HepG2 (cell line): ENCODE results near the gene ALDH16A1. TPM values are rescaled to one million over a fixed set of nuclear protein-coding genes. Genes with fewer than 3 reads are reported as not detected.
A peak's percentile ranks its signal among the peaks of the same experiment; 100 is the strongest.

Source experiments
- GATAD1 ChIP-seq: IDR thresholded peaks from 2 replicates; pipeline ENCODE4 v1.6.1; 2016; ENCODE audit warnings: missing genetic modification reagents, missing compliant biosample characterization
- HDAC1 ChIP-seq: sonication (generic); formaldehyde crosslinking; IDR thresholded peaks from 2 replicates; pipeline ENCODE4 v1.5.1; 2020; ENCODE audit warnings: mild to moderate bottlenecking, missing genetic modification reagents
- ISL2 ChIP-seq: sonication (generic); formaldehyde crosslinking; IDR thresholded peaks from 2 replicates; pipeline ENCODE4 v1.5.0; 2020; ENCODE audit warnings: missing genetic modification reagents
- KLF15 ChIP-seq: sonication (generic); formaldehyde crosslinking; IDR thresholded peaks from 2 replicates; pipeline ENCODE4 v1.8.1; 2023; ENCODE audit warnings: borderline replicate concordance, mild to moderate bottlenecking, inconsistent platforms, missing genetic modification reagents, mixed read lengths
- MAZ ChIP-seq, 2 experiments: sonication (generic) in 1 of 2; formaldehyde crosslinking in 1 of 2; IDR thresholded peaks; 2 replicates each; pipeline versions ENCODE4 v1.5.0 to v1.6.1; 2012 to 2020; ENCODE audit warnings: low read depth in 2 of 2, mild to moderate bottlenecking in 2 of 2, borderline replicate concordance in 1 of 2, improper control_type of control experiment in 1 of 2, low read length in 1 of 2, missing genetic modification reagents in 1 of 2, moderate library complexity in 1 of 2
- MEIS2 ChIP-seq: sonication (generic); formaldehyde crosslinking; IDR thresholded peaks from 2 replicates; pipeline ENCODE4 v1.9.0; 2021; ENCODE audit warnings: mild to moderate bottlenecking, missing genetic modification reagents
- MNT ChIP-seq: fragments of 450-650 bp; IDR thresholded peaks from 2 replicates; pipeline ENCODE4 v1.6.1; 2016
- SP1 ChIP-seq, 2 experiments: fragments of 450-650 bp in 1 of 2; sonication (generic) in 1 of 2; formaldehyde crosslinking in 1 of 2; IDR thresholded peaks; 2 replicates each; pipeline versions ENCODE4 v1.4.0 to v1.6.1; 2016 to 2020; ENCODE audit warnings: missing genetic modification reagents in 1 of 2
- TAF15 ChIP-seq: fragments of 200-400 bp; formaldehyde crosslinking; IDR thresholded peaks from one replicate; pipeline ENCODE4 v1.6.1; 2018; ENCODE audit warnings: mild to moderate bottlenecking, low read depth, low read length; ENCODE audit not compliant: poor library complexity, severe bottlenecking
- TFE3 ChIP-seq: IDR thresholded peaks from 2 replicates; pipeline ENCODE4 v1.6.1; 2016
- TRIM22 ChIP-seq: fragments of 450-650 bp; IDR thresholded peaks from 2 replicates; pipeline ENCODE4 v1.6.1; 2017
- YEATS2 ChIP-seq: sonication (generic); formaldehyde crosslinking; IDR thresholded peaks from 2 replicates; pipeline ENCODE4 v1.4.0; 2020; ENCODE audit warnings: missing genetic modification reagents, borderline replicate concordance
- ZBTB25 ChIP-seq: IDR thresholded peaks from 2 replicates; pipeline ENCODE4 v1.6.1; 2018; ENCODE audit warnings: missing genetic modification reagents
- ZFAT ChIP-seq: sonication (generic); formaldehyde crosslinking; conservative IDR thresholded peaks from 2 replicates; pipeline ENCODE4 v1.8.1; 2023; ENCODE audit warnings: missing genetic modification reagents, inconsistent platforms
- ZNF30 ChIP-seq: sonication (generic); formaldehyde crosslinking; IDR thresholded peaks from 2 replicates; pipeline ENCODE4 v1.5.0; 2020; ENCODE audit warnings: mild to moderate bottlenecking, missing genetic modification reagents
- ZNF34 ChIP-seq: sonication (generic); formaldehyde crosslinking; IDR thresholded peaks from 2 replicates; pipeline ENCODE4 v1.4.0; 2020; ENCODE audit warnings: mild to moderate bottlenecking, missing genetic modification reagents, borderline replicate concordance
- ZNF484 ChIP-seq: sonication (generic); formaldehyde crosslinking; IDR thresholded peaks from 2 replicates; pipeline ENCODE4 v1.5.1; 2020; ENCODE audit warnings: mild to moderate bottlenecking, low read depth, missing genetic modification reagents, borderline replicate concordance
- ZNF496 ChIP-seq: sonication (generic); formaldehyde crosslinking; IDR thresholded peaks from 2 replicates; pipeline ENCODE4 v1.8.1; 2023; ENCODE audit warnings: mild to moderate bottlenecking, moderate library complexity, missing genetic modification reagents; ENCODE audit not compliant: insufficient replicate concordance
- ZNF607 ChIP-seq: sonication (generic); formaldehyde crosslinking; IDR thresholded peaks from 2 replicates; pipeline ENCODE4 v1.5.1; 2020; ENCODE audit warnings: missing genetic modification reagents, mild to moderate bottlenecking, borderline replicate concordance
- ZNF737 ChIP-seq: sonication (generic); formaldehyde crosslinking; IDR thresholded peaks from 2 replicates; pipeline ENCODE4 v1.5.0; 2020; ENCODE audit warnings: missing genetic modification reagents, mild to moderate bottlenecking, borderline replicate concordance
- ZNF776 ChIP-seq: sonication (generic); formaldehyde crosslinking; IDR thresholded peaks from 2 replicates; pipeline ENCODE4 v1.4.0; 2020; ENCODE audit warnings: mild to moderate bottlenecking, missing genetic modification reagents
- ZNF788 ChIP-seq: sonication (generic); formaldehyde crosslinking; IDR thresholded peaks from 2 replicates; pipeline ENCODE4 v1.5.0; 2020; ENCODE audit warnings: mild to moderate bottlenecking, missing genetic modification reagents, borderline replicate concordance
- ZNF83 ChIP-seq: sonication (generic); formaldehyde crosslinking; IDR thresholded peaks from 2 replicates; pipeline ENCODE4 v1.4.0; 2020; ENCODE audit warnings: missing genetic modification reagents, mild to moderate bottlenecking, borderline replicate concordance
- ZSCAN9 ChIP-seq: IDR thresholded peaks from 2 replicates; pipeline ENCODE4 v1.6.1; 2016; ENCODE audit warnings: borderline replicate concordance
- polyA plus RNA-seq, 8 experiments: library from polyadenylated mRNA; depleted of rRNA in 3 of 8; stranded (reverse) in 7 of 8; unstranded in 1 of 8; fragments of >200 nt; fragmentation: Illumina TruSeq in 4 of 8; extraction: Trizol in 4 of 8; gene quantifications; 2 replicates each; pipeline versions ENCODE4 v1.2.1 to v1.2.3, GENCODE V29; 2011 to 2016; ENCODE audit warnings: low read depth in 4 of 8, missing spikeins in 1 of 8, mixed read lengths in 1 of 8; ENCODE audit not compliant: insufficient read depth in 1 of 8
- total RNA-seq, 5 experiments: library from RNA; depleted of rRNA; stranded (reverse); fragments of >200 nt; fragmentation: Illumina TruSeq; extraction: Trizol; gene quantifications; 2 replicates each; pipeline ENCODE4 v1.2.3, GENCODE V29; 2016; ENCODE audit warnings: low read depth in 1 of 5

ALDH16A1 gene
- total and polyA plus RNA-seq, 2 of the 13 experiments (the other 11 are each of a cell fraction or from before 2014, with no cell fraction given) = 8.4 to 34.9 TPM

GRCh38 chr19:49512970-49513745 lies 60.1 kb downstream of the ALDH16A1 start (continued):
- TF ChIP-seq TRIM22 = no peak
- TF ChIP-seq ZNF607 (CRISPR knock-in tag) = no peak; the same call in 1 of the 2 replicates
- TF ChIP-seq MEIS2 (CRISPR knock-in tag) = peak; percentile 45; the same call in 1 of the 2 replicates
- TF ChIP-seq ZNF496 (CRISPR knock-in tag) = no peak
- no peak for TF ChIP-seq ZNF83 (CRISPR knock-in tag)
- TF ChIP-seq ZFAT (CRISPR knock-in tag) = no peak
- TF ChIP-seq ZNF34 (CRISPR knock-in tag) = peak; percentile 48
- no peak; the same call in 1 of the 2 replicates for TF ChIP-seq ISL2 (CRISPR knock-in tag)
- TF ChIP-seq MNT = no peak
- peak; percentile 63 for TF ChIP-seq GATAD1 (CRISPR knock-in tag)
- TF ChIP-seq SP1 (IDR thresholded peaks at IDR 0.05) = no peak
- peak; percentile 66 for TF ChIP-seq SP1 (CRISPR knock-in tag; IDR thresholded peaks at IDR 0.05)
- peak; percentile 50; the same call in 1 of the 2 replicates for TF ChIP-seq ZNF776
- TF ChIP-seq YEATS2 (CRISPR knock-in tag) = peak; percentile 50; the same call in 1 of the 2 replicates
- peak; percentile 52; the same call in 1 of the 2 replicates for TF ChIP-seq MAZ (IDR thresholded peaks at IDR 0.05; ENCODE audit: borderline replicate concordance, low read depth, low read length)
- peak; percentile 28; the same call in 1 of the 2 replicates for TF ChIP-seq MAZ (CRISPR knock-in tag; IDR thresholded peaks at IDR 0.05; ENCODE audit: low read depth)
- no peak for TF ChIP-seq KLF15
- peak; percentile 83; the same call in 1 of the 2 replicates for TF ChIP-seq ZBTB25 (CRISPR knock-in tag)
- TF ChIP-seq ZSCAN9 (CRISPR knock-in tag) = no peak
- TF ChIP-seq ZNF30 = no peak
- peak; percentile 52 for TF ChIP-seq TFE3 (CRISPR knock-in tag)
- no peak for TF ChIP-seq ZNF788 (CRISPR knock-in tag)
- peak; percentile 28 for TF ChIP-seq HDAC1 (CRISPR knock-in tag)
- no peak for TF ChIP-seq ZNF484 (CRISPR knock-in tag)
- TF ChIP-seq ZNF737 = no peak
- TF ChIP-seq TAF15 = no peak
